HepG2 (cell line): ENCODE results near the gene CTIF. TPM values are rescaled to one million over a fixed set of nuclear protein-coding genes. Genes with fewer than 3 reads are reported as not detected.

Experiments
- ATAC-seq: fragments of 200-7000 bp; cut with Tn5 transposase; 3 replicates; pipeline ENCODE4 v1.9.1; 2020; ENCODE audit warnings: mild to moderate bottlenecking, moderate library complexity
- BruUV-seq: library from RNA; stranded (reverse); fragments of 400-500 nt; replicated peaks from 2 replicates; lab custom pipeline; 2021; lab: Mats Ljungman, UMichigan
- CTCF ChIA-PET: fragments of 300-600 bp; formaldehyde crosslinking; extraction: SDS; loops from one replicate; lab custom pipeline; 2021; ENCODE audit warnings: low total read pairs, inconsistent platforms, low intra/inter-chr PET ratio; lab: Yijun Ruan, JAX
- POLR2A ChIA-PET: fragments of 350-600 bp; sonication (Branson Sonifier 250); formaldehyde crosslinking; loops from one replicate; lab custom pipeline; 2020; ENCODE audit warnings: antibody characterized with exemption, inconsistent platforms; lab: Yijun Ruan, JAX
- DNase-seq: peaks from one replicate; pipeline ENCODE4 v3.0.0-alpha.2; 2015; ENCODE audit warnings: low spot score
- FAIRE-seq: peaks from 3 replicates; lab custom pipeline; 2011; peaks lifted over from hg19 to GRCh38; lab: Jason Lieb, UNC
- H2AFZ ChIP-seq: one replicate; pipeline ENCODE4 v1.6.1; 2011; ENCODE audit warnings: low read length, inconsistent platforms
- H3K27ac ChIP-seq: fragments of 300-600 bp; 3 replicates; pipeline ENCODE4 v1.8.0; 2011; ENCODE audit warnings: mixed run types, mild to moderate bottlenecking, mixed read lengths, low read length, inconsistent platforms; ENCODE audit not compliant: insufficient read depth; ENCODE audit errors: extremely low read length
- H3K27me3 ChIP-seq, 2 experiments: fragments of 200-600 bp in 1 of 2; 2 replicates in 1 of 2; 3 replicates in 1 of 2; pipeline versions ENCODE4 v1.6.0 to v1.8.0; 2011; ENCODE audit warnings: low read length in 2 of 2, mild to moderate bottlenecking in 2 of 2, moderate library complexity in 2 of 2, inconsistent platforms in 1 of 2; ENCODE audit not compliant: insufficient read depth in 2 of 2, control insufficient read depth in 1 of 2
- H3K36me3 ChIP-seq, 2 experiments: fragments of 200-600 bp in 1 of 2; replicated peaks in 1 of 2; 2 replicates in 1 of 2; 3 replicates in 1 of 2; pipeline versions ENCODE4 v1.5.1 to v1.8.0; 2011; ENCODE audit warnings: low read length in 2 of 2, inconsistent platforms in 1 of 2; ENCODE audit not compliant: insufficient read depth in 2 of 2, control insufficient read depth in 1 of 2
- H3K4me1 ChIP-seq: 2 replicates; pipeline ENCODE4 v1.5.1; 2012; ENCODE audit warnings: low read length, inconsistent platforms; ENCODE audit not compliant: insufficient read depth
- H3K4me2 ChIP-seq: 2 replicates; pipeline ENCODE4 v1.6.0; 2011; ENCODE audit warnings: low read depth, low read length, inconsistent platforms
- H3K4me3 ChIP-seq, 3 experiments: fragments of 200-600 bp in 1 of 3; sonication (generic), shearing (Covaris generic) in 1 of 3; replicated peaks in 1 of 3; 2 replicates each; pipeline ENCODE4 v1.5.1; 2011 to 2016; ENCODE audit warnings: low read length in 3 of 3, inconsistent platforms in 2 of 3, low read depth in 2 of 3, mild to moderate bottlenecking in 2 of 3, control low read depth in 1 of 3, mixed read lengths in 1 of 3; ENCODE audit not compliant: insufficient read depth in 1 of 3
- H3K79me2 ChIP-seq: one replicate; pipeline ENCODE4 v1.6.1; 2011; ENCODE audit warnings: low read length, inconsistent platforms; ENCODE audit not compliant: insufficient read depth
- H3K9ac ChIP-seq: 2 replicates; pipeline ENCODE4 v1.6.0; 2011; ENCODE audit warnings: mild to moderate bottlenecking, low read depth, low read length, inconsistent platforms; ENCODE audit not compliant: insufficient read depth
- H3K9me3 ChIP-seq: 2 replicates; pipeline ENCODE4 v1.5.1; 2012; ENCODE audit warnings: mild to moderate bottlenecking, low read length
- H4K20me1 ChIP-seq: 2 replicates; pipeline ENCODE4 v1.6.0; 2011; ENCODE audit warnings: inconsistent platforms, mild to moderate bottlenecking, low read length, moderate library complexity; ENCODE audit not compliant: insufficient read depth
- HNRNPK ChIP-seq: fragments of 200-400 bp; formaldehyde crosslinking; IDR thresholded peaks from 2 replicates; pipeline ENCODE4 v1.6.1; 2018; ENCODE audit warnings: low read length, low read depth, moderate library complexity, mild to moderate bottlenecking; ENCODE audit not compliant: poor library complexity, severe bottlenecking
- PREB ChIP-seq: sonication (generic); formaldehyde crosslinking; IDR thresholded peaks from 2 replicates; pipeline ENCODE4 v1.4.0; 2020; ENCODE audit warnings: missing genetic modification reagents
- XRCC5 ChIP-seq: fragments of 200-400 bp; formaldehyde crosslinking; optimal IDR thresholded peaks from 2 replicates; pipeline ENCODE3; 2017; ENCODE audit warnings: mild to moderate bottlenecking, low read length
- ZNF142 ChIP-seq: sonication (generic); formaldehyde crosslinking; IDR thresholded peaks from 2 replicates; pipeline ENCODE4 v1.4.0; 2020; ENCODE audit warnings: missing genetic modification reagents
- ZNF558 ChIP-seq: sonication (generic); formaldehyde crosslinking; IDR thresholded peaks from 2 replicates; pipeline ENCODE4 v1.9.0; 2022; ENCODE audit warnings: mild to moderate bottlenecking, missing genetic modification reagents, borderline replicate concordance
- WGBS: methylation state at CpG from one replicate; pipeline ENCODE4 v1.1.6; 2017; ENCODE audit warnings: low lambda C conversion rate; 5-methylcytosine and 5-hydroxymethylcytosine counted together
- in situ Hi-C: cut with HindIII; loops from 2 replicates; pipeline ENCODE4 v1.10.0; 2017; ENCODE audit warnings: low pct_unique_long_range_greater_than_20kb; ENCODE audit not compliant: extremely low pct_ligation_motif_present
- intact Hi-C: fragments of 100-400 bp; cut with micrococcal nuclease; formaldehyde crosslinking; loops from one replicate; pipeline ENCODE4 v1.10.0; 2022; ENCODE audit not compliant: unreplicated experiment
- polyA plus RNA-seq, 8 experiments: library from polyadenylated mRNA; depleted of rRNA in 3 of 8; stranded (reverse) in 7 of 8; unstranded in 1 of 8; fragments of >200 nt; fragmentation: Illumina TruSeq in 4 of 8; extraction: Trizol in 4 of 8; gene quantifications; 2 replicates each; pipeline versions ENCODE4 v1.2.1 to v1.2.3, GENCODE V29; 2011 to 2016; ENCODE audit warnings: low read depth in 4 of 8, missing spikeins in 1 of 8, mixed read lengths in 1 of 8; ENCODE audit not compliant: insufficient read depth in 1 of 8
- total RNA-seq, 5 experiments: library from RNA; depleted of rRNA; stranded (reverse); fragments of >200 nt; fragmentation: Illumina TruSeq; extraction: Trizol; gene quantifications; 2 replicates each; pipeline ENCODE4 v1.2.3, GENCODE V29; 2016; ENCODE audit warnings: low read depth in 1 of 5

The CTIF gene
- total and polyA plus RNA-seq, 2 of the 13 experiments (the other 11 are each of a cell fraction or from before 2014, with no cell fraction given) = 18.2 to 28.0 TPM

GRCh38 chr18:48804856-48805610 is 266.2 kb downstream of the CTIF start:
- no peak for DNase-seq
- CTCF ChIA-PET = no interaction called here
- Histone ChIP-seq H3K4me3 (no peak overlapping the region), H3K4me1 (peaks cover 13% of the 10 kb centered on the region), H3K9ac (no peak overlapping the region), H3K27ac (no peak overlapping the region), H3K9me3 (no peaks in the 10 kb centered on the region), H2AFZ (no peak overlapping the region), H3K27me3 (no peaks in the 10 kb centered on the region), H3K79me2 (no peaks in the 10 kb centered on the region), H3K4me2 (no peak overlapping the region), H3K36me3 (peaks cover 8 to 45% of the 10 kb centered on the region in 2 experiments; a peak in 4 of 5 replicates), H4K20me1 (no peaks in the 10 kb centered on the region)
- intact Hi-C loops = no loop called here
- no TSS peak for BruUV-seq
- 93% methylated on average over 11 of the region's 11 CpGs for WGBS
- no peak for FAIRE-seq
- TF ChIP-seq ZNF142 (CRISPR knock-in tag) (no peak), HNRNPK (no peak), ZNF558 (CRISPR knock-in tag) (no peak), XRCC5 (no peak), PREB (CRISPR knock-in tag) (no peak)
- no peak for ATAC-seq
- POLR2A ChIA-PET = no interaction called here
- in situ Hi-C loops = no loop called here
